Glutamatergic neuron (in vitro differentiated cells): ENCODE data around the gene TTC39A. TPM values are rescaled to one million over a fixed set of nuclear protein-coding genes. Genes with fewer than 3 reads are reported as not detected.

ENCODE experiments used
- DNase-seq: peaks from one replicate; pipeline ENCODE4 v3.0.0; 2022
- H3K27ac Mint-ChIP-seq: one replicate; pipeline ENCODE4 v1.8.0; 2020; ENCODE audit warnings: mild to moderate bottlenecking, mixed read lengths, inconsistent platforms; ENCODE audit not compliant: unreplicated experiment
- H3K27me3 Mint-ChIP-seq: one replicate; pipeline ENCODE4 v1.8.0; 2020; ENCODE audit warnings: mild to moderate bottlenecking, moderate library complexity, mixed read lengths, inconsistent platforms; ENCODE audit not compliant: unreplicated experiment
- H3K36me3 Mint-ChIP-seq: one replicate; pipeline ENCODE4 v1.8.0; 2020; ENCODE audit warnings: mild to moderate bottlenecking, mixed read lengths, inconsistent platforms; ENCODE audit not compliant: unreplicated experiment
- H3K4me1 Mint-ChIP-seq: one replicate; pipeline ENCODE4 v1.8.0; 2020; ENCODE audit warnings: mild to moderate bottlenecking, low read depth, mixed read lengths, inconsistent platforms; ENCODE audit not compliant: unreplicated experiment
- H3K4me3 Mint-ChIP-seq: one replicate; pipeline ENCODE4 v1.8.0; 2020; ENCODE audit warnings: mild to moderate bottlenecking, mixed read lengths, inconsistent platforms; ENCODE audit not compliant: unreplicated experiment
- H3K9me3 Mint-ChIP-seq: one replicate; pipeline ENCODE4 v1.8.0; 2020; ENCODE audit warnings: mild to moderate bottlenecking, moderate library complexity, mixed read lengths, inconsistent platforms; ENCODE audit not compliant: unreplicated experiment
- total RNA-seq: library from RNA; stranded (reverse); fragmentation: NEBNext Ultra II Directional; extraction: Animal tissue kit (Norgen Biotek cat#: 25700); gene quantifications from one replicate; pipeline ENCODE4 v1.2.1, GENCODE V29; 2021; ENCODE audit not compliant: unreplicated experiment
- TF ChIP-seq, protein P1 (sequence below): fragments of 200-600 bp; sonication (generic); IDR thresholded peaks from one replicate; pipeline ENCODE4 v1.5.0; 2021; ENCODE audit not compliant: partially characterized antibody, unreplicated experiment

TTC39A gene
- total RNA-seq, 1 donor from 2014 or later: 28.0 TPM

DNA sequence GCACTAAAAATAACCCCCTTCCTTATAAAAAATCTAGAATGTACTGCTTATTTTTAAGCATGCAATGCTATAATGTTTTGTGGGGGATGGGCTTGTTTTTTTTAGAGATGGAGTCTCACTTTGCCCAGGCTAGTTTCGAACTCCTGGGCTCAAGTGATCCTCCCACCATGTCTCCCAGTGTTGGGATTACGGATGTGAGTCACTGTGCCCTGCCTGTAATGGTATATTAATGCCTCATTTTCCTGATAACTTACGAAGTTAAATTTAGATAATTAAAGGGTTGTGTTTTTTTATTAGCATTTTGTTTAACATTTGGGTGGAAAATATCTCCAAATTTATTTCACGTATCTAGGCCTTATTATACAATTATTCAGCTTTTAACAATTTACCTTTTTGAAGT, 87.8 kb downstream of the TTC39A start:
- H3K9me3 Mint-ChIP-seq: peaks cover 2% of the 10 kb centered on the region
- no peaks in the 10 kb centered on the region for H3K36me3 Mint-ChIP-seq
- TF ChIP-seq, protein P1, sequence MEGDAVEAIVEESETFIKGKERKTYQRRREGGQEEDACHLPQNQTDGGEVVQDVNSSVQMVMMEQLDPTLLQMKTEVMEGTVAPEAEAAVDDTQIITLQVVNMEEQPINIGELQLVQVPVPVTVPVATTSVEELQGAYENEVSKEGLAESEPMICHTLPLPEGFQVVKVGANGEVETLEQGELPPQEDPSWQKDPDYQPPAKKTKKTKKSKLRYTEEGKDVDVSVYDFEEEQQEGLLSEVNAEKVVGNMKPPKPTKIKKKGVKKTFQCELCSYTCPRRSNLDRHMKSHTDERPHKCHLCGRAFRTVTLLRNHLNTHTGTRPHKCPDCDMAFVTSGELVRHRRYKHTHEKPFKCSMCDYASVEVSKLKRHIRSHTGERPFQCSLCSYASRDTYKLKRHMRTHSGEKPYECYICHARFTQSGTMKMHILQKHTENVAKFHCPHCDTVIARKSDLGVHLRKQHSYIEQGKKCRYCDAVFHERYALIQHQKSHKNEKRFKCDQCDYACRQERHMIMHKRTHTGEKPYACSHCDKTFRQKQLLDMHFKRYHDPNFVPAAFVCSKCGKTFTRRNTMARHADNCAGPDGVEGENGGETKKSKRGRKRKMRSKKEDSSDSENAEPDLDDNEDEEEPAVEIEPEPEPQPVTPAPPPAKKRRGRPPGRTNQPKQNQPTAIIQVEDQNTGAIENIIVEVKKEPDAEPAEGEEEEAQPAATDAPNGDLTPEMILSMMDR: no peak
- no peak overlapping the region for H3K4me3 Mint-ChIP-seq
- H3K4me1 Mint-ChIP-seq: peaks cover 10% of the 10 kb centered on the region
- no peak for DNase-seq
- no peaks in the 10 kb centered on the region for H3K27me3 Mint-ChIP-seq
- no peak overlapping the region for H3K27ac Mint-ChIP-seq

DNA sequence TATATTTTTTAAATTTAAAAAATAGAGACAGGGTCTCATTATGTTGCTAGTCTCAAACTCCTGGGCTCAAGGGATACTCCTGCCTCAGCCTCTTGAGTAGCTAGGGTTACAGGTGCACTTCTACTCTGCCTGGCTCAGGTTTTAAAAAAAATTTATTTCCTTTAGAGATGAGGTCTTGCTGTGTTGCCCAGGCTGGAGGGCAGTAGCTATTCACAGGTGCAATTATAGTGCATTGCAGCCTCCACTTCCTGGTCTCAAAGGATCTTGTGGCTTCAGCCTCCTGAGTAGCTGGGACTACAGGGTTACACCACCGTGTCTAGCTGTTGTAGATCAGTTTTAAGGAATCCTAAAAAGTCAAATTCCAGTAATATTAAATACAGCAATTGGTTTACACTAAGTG, 89.2 kb downstream of the TTC39A start:
- peaks cover 10% of the 10 kb centered on the region for H3K4me1 Mint-ChIP-seq
- no peak for DNase-seq
- TF ChIP-seq, protein P1: no peak
- no peaks in the 10 kb centered on the region for H3K27me3 Mint-ChIP-seq
- no peak overlapping the region for H3K4me3 Mint-ChIP-seq
- H3K27ac Mint-ChIP-seq: no peak overlapping the region
- H3K36me3 Mint-ChIP-seq: no peaks in the 10 kb centered on the region
- H3K9me3 Mint-ChIP-seq: peaks cover 2% of the 10 kb centered on the region

DNA sequence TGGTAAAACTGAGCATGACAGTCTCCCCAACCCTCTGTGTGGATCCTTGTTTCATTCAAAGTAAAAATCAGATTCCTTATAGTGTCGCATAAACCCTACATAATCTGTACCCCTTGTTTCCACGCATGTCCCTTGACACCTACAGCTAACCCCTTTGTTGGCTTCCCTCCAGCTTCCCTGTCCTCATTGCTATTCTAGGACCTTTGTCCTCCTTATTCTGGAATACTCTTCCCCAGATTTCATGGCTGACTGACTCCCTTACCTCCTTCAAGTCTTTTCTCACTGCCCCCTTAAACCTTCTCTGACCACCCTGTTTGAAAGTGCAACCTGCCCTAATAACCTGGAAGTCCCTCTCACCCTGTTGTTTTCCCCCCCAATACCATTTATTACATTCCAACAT, 90.3 kb downstream of the TTC39A start:
- Mint-ChIP-seq H3K4me1 (peaks cover 17% of the 10 kb centered on the region), H3K27me3 (peaks cover 5% of the 10 kb centered on the region), H3K4me3 (peak overlapping the region; percentile 47), H3K27ac (peak overlapping the region; percentile 30), H3K9me3 (peaks cover 11% of the 10 kb centered on the region), H3K36me3 (no peaks in the 10 kb centered on the region)
- TF ChIP-seq, protein P1: no peak
- no peak for DNase-seq

DNA sequence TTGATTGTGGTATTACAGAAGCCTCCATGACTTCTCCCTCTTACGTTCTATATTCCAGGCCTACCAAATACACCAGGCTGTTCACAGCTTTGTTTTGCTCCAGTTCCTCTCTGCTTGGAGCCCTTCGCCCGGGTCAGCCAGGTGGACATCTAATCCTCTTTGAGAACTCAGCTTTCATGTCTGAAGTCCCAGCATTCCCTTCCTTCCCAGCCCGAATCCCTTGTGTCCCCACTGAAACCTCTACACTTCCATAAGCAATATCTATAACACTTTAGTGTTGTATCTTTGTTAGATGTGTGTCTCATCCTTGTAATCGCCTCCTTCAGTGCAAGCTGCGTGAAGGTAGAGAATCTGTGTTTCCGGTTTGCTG, 92.3 kb downstream of the TTC39A start:
- Mint-ChIP-seq H3K27me3 (peaks cover 9% of the 10 kb centered on the region), H3K4me1 (peaks cover 17% of the 10 kb centered on the region), H3K27ac (no peak overlapping the region), H3K36me3 (no peaks in the 10 kb centered on the region), H3K4me3 (no peak overlapping the region), H3K9me3 (peaks cover 15% of the 10 kb centered on the region)
- DNase-seq: no peak
- TF ChIP-seq, protein P1: no peak

DNA sequence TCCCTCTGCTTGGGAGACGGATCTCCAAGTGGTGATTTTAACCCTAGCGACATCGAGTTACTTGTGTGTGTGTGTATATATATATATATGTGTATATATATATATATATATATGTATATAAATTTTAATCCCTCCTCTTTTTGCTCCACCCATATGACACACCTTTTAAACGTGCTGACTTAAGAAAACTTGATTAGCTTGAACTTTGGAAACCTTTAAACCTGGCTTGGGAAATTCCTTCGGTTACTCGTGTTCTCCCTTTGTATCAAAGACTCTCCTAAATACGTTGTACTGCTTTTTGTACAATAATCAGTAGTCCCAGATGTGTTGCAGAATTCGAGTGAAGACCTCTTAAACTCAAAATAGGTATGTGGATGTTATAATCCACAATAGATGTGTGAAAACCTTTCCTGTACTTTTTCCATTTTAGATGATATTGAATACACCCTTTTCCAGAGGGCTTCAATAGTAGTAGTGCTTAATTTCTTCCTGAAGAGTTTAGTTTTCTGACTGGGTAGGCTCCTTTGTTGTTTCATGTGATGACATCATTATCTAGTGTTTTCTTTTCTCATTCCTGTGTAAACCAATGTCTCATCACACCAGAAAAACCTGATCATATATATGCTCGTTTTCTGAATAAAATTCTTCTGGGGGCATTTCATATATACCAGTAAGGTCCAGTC, 92.9 kb downstream of the TTC39A start:
- no peaks in the 10 kb centered on the region for H3K36me3 Mint-ChIP-seq
- peaks cover 9% of the 10 kb centered on the region for H3K27me3 Mint-ChIP-seq
- DNase-seq: no peak
- H3K27ac Mint-ChIP-seq: no peak overlapping the region
- H3K4me3 Mint-ChIP-seq: no peak overlapping the region
- H3K4me1 Mint-ChIP-seq: peaks cover 17% of the 10 kb centered on the region
- TF ChIP-seq, protein P1: no peak
- H3K9me3 Mint-ChIP-seq: peaks cover 15% of the 10 kb centered on the region
